ENCODE results near the gene TMEM40.
"Not testable (repeated sequence)": the region's sequence is repeated elsewhere in the genome, so short reads cannot be mapped to it uniquely, and the experiment has no call there.

Gene TMEM40

GRCh38 chr3:12759097-12759679 is at the start of gene TMEM40:
Gene TMEM40 (minus strand): TSS chr3:12759259. CDS start chr3:12749832, 9,427 bp downstream.
- no peak for DNase-seq (ENCODE audit: low read depth)

- DNase-seq (ENCODE audit: low read depth), result no peak
Measured at GRCh38 chr3:12808587-12808986, 49.5 kb upstream of the TMEM40 start.

- no peak for DNase-seq (ENCODE audit: low read depth)
Measured at GRCh38 chr3:12807601-12808359, 48.7 kb upstream of the TMEM40 start.

GRCh38 chr3:12807066-12807465 is 48.0 kb upstream of the TMEM40 start:
- no peak for DNase-seq (ENCODE audit: low read depth)

- DNase-seq (ENCODE audit: low read depth), result no peak
Measured at GRCh38 chr3:12803371-12803770, 44.3 kb upstream of the TMEM40 start.

- no peak for DNase-seq (ENCODE audit: low read depth)
Measured at GRCh38 chr3:12799525-12800440, 40.7 kb upstream of the TMEM40 start.

GRCh38 chr3:12798559-12799179 is 39.6 kb upstream of the TMEM40 start:
- no peak for DNase-seq (ENCODE audit: low read depth)

- no peak for DNase-seq (ENCODE audit: low read depth)
Measured at GRCh38 chr3:12797892-12798558, 39.0 kb upstream of the TMEM40 start.

GRCh38 chr3:12797124-12797891 is 38.2 kb upstream of the TMEM40 start:
- no peak for DNase-seq (ENCODE audit: low read depth)

GRCh38 chr3:12796171-12797123 is 37.4 kb upstream of the TMEM40 start, which contains the start of gene CAND2:
Gene CAND2 (plus strand): TSS chr3:12796680. CDS start chr3:12796721, 41 bp downstream.
- peak; percentile 23 for DNase-seq (ENCODE audit: low read depth)

- no peak for DNase-seq (ENCODE audit: low read depth)
Measured at GRCh38 chr3:12793701-12794100, 34.6 kb upstream of the TMEM40 start.

- no peak for DNase-seq (ENCODE audit: low read depth)
Measured at GRCh38 chr3:12791430-12791829, 32.4 kb upstream of the TMEM40 start.

- DNase-seq (ENCODE audit: low read depth), result not testable (repeated sequence)
Measured at GRCh38 chr3:12787967-12788690, 29.1 kb upstream of the TMEM40 start.

GRCh38 chr3:12787346-12787745 is 28.3 kb upstream of the TMEM40 start:
- not testable (repeated sequence) for DNase-seq (ENCODE audit: low read depth)

- DNase-seq (ENCODE audit: low read depth), result no peak
Measured at GRCh38 chr3:12785096-12785495, 26.0 kb upstream of the TMEM40 start.

- no peak for DNase-seq (ENCODE audit: low read depth)
Measured at GRCh38 chr3:12782172-12782815, 23.2 kb upstream of the TMEM40 start.

GRCh38 chr3:12780751-12781150 is 21.7 kb upstream of the TMEM40 start:
- no peak for DNase-seq (ENCODE audit: low read depth)

GRCh38 chr3:12777171-12777570 is 18.1 kb upstream of the TMEM40 start:
- DNase-seq (ENCODE audit: low read depth), result no peak
